ENCODE data around the gene DNAJC24.

GRCh38 chr11:31361743-31362142 lies 7.9 kb upstream of the DNAJC24 start:
- TF ChIP-seq CTCF (IDR thresholded peaks at IDR 0.05) (no peak), POLR2A (IDR thresholded peaks at IDR 0.05) (no peak)
